ENCODE data around the gene HDAC4. TPM values are rescaled to one million over a fixed set of nuclear protein-coding genes. Genes with fewer than 3 reads are reported as not detected.

The HDAC4 gene
- total RNA-seq, 1 donor = 28.3 TPM

DNA sequence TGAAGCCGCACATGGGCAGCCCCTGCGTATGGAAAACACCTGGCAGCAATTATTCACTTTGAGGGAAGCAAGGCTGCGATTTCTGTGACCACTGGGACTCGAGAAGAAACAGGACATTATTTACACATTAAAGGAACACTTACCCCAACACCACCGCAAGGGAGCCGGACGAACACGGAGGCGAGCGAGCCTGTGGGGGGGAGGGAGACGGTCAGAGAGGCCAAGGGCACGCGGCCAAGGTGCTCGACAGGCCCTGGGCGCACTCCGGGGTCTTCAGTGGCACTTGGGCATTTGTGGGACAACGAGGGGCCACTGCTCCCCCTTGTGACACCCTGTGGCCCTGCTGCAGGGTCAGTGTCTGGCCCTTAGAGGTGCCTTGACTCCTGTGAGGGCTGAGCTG, 306.0 kb downstream of the HDAC4 start:
- no peak for TF ChIP-seq CTCF (IDR thresholded peaks at IDR 0.05; ENCODE audit: insufficient read depth, low read length)
- no peak for DNase-seq (ENCODE audit: low read depth)
- H3K4me3 ChIP-seq (ENCODE audit: low read depth, low read length) = no peak overlapping the region

GRCh38 chr2:239093952-239094351, 306.9 kb downstream of the HDAC4 start:
- TF ChIP-seq CTCF (IDR thresholded peaks at IDR 0.05; ENCODE audit: insufficient read depth, low read length) = no peak
- H3K4me3 ChIP-seq (ENCODE audit: low read depth, low read length) = no peak overlapping the region
- no peak for DNase-seq (ENCODE audit: low read depth)

- no peak for DNase-seq (ENCODE audit: low read depth)
- no peak for TF ChIP-seq CTCF (IDR thresholded peaks at IDR 0.05; ENCODE audit: insufficient read depth, low read length)
- H3K4me3 ChIP-seq (ENCODE audit: low read depth, low read length) = no peak overlapping the region
Observed at GRCh38 chr2:239093542-239093941, 307.3 kb downstream of the HDAC4 start.

DNA sequence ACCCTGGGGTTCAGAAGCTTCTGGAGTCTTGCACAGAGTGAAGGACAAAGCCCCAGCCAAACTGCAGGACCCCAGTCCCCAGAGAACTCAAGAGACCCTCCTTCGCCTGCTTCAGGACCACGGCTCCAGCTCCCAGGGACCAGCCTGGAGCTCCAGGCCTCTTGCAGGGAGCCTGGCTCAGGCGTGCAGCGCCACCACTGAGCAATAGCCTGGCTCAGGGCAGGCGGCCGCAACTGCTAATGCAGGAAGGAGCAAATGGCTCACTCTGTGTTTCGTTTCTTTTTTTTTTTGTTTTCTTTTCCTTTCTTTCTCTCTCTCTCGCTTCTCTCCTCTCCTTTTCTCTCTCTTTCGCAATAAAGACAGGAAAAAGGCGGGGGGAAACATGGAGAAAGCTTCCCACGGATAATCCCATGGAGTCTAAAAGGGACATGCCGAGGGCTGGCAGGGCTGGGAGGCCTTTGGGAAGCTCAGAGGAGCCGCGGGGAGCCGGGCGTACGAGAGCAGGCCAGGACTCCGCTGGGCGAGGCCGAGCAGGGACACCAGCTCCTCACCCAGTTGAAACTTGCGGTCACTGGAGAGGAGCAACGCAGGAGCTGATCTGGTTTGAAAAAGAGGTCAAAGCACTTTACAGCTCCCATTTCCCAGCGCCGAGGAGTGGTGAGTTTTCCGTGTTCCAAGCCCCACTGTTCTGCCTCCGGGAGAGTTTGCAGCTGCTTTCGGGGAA, 308.1 kb downstream of the HDAC4 start:
- H3K4me3 ChIP-seq (ENCODE audit: low read depth, low read length) = no peak overlapping the region
- no peak for DNase-seq (ENCODE audit: low read depth)
- no peak for TF ChIP-seq CTCF (IDR thresholded peaks at IDR 0.05; ENCODE audit: insufficient read depth, low read length)

- no peak for TF ChIP-seq CTCF (IDR thresholded peaks at IDR 0.05; ENCODE audit: insufficient read depth, low read length)
Observed at GRCh38 chr2:239089884-239090283, 310.9 kb downstream of the HDAC4 start.

DNA sequence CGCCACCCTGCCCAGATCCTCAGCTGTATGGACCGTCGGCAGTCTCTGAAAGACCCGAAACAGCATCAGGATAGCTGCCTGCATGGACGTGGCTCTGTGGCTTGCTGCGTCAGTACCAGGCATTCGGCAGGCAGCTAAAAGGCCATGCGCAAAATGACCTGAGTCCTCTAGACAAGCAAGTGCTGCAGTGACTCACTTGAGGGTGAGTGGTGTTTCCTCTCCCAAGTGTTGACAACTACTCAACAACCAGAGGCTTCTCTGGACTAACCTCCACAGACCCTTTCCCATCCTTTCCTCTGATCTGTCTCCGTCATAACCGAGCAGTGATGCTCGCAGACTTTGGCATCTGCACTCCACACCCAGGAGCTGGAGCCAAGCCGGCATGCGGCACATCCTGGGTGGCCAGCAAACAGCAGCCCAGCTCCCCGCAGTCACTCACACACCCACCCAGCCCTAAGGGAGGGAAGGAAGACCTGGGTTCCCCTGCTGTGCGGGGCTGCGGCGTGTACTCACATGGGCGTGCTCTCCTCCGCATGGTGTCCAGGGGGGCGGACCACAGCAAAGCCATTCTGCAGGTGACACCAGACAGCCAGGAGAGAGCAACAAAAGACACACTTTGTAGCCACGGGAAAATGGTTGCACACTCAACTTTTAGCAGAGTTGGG, 313.6 kb downstream of the HDAC4 start:
- H3K4me3 ChIP-seq (ENCODE audit: low read depth, low read length) = no peak overlapping the region
- DNase-seq (ENCODE audit: low read depth) = no peak
- TF ChIP-seq CTCF (IDR thresholded peaks at IDR 0.05; ENCODE audit: insufficient read depth, low read length) = no peak

More at GRCh38 chr2:239089884-239090283, 310.9 kb downstream of the HDAC4 start:
- no peak for DNase-seq (ENCODE audit: low read depth)
- no peak overlapping the region for H3K4me3 ChIP-seq (ENCODE audit: low read depth, low read length)

All from fibroblast of the aortic adventitia (primary cell).